Stimulated activated CD4-positive, alpha-beta T cell treated with anti-CD3 and anti-CD28 coated beads, Interleukin-12 subunit alpha, Interleukin-12 subunit beta, amount 100 ng/mL, for 48 hours (primary cell): ENCODE measurements around the gene NECTIN1.

Experiments
- DNase-seq, 3 donors: peaks; one replicate each; pipeline ENCODE4 v3.0.0-alpha.2; 2020; ENCODE audit warnings: low read depth in 2 of 3, low spot score in 1 of 3

Gene NECTIN1

DNA sequence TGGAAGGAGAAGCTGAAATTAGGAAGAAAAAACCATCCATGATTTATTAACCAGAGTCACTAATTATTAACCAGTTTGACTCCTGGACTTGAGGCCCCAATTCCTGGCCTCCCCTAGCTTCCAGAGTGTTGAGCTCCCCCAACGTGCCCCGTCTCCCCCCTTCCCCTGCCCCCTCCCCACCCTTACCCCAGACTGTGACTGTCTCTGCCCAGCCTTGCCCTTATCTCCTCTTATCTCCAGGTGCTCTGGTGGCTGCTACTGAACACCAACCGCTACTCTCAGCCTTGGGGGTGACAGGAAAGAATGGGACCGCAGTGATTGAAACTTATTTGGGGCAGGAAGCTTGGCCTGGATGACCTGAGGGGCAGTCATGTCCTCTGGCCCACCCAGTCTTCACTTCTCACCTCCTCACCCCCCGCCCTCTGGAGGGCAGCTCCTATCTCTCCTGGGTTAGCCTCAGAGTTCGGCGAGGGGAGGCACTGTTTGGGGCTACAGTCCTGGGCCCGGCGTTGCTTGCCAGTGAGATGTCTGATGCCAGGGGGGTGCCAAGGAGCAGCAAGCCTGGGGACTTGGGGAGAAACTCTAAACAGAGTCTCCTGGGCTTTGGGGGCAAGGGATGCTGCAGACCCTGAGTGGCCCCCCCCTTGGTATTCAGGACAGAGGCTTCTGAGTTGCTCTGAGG lies 15.5 kb downstream of the NECTIN1 start:
- DNase-seq: no peak

DNA sequence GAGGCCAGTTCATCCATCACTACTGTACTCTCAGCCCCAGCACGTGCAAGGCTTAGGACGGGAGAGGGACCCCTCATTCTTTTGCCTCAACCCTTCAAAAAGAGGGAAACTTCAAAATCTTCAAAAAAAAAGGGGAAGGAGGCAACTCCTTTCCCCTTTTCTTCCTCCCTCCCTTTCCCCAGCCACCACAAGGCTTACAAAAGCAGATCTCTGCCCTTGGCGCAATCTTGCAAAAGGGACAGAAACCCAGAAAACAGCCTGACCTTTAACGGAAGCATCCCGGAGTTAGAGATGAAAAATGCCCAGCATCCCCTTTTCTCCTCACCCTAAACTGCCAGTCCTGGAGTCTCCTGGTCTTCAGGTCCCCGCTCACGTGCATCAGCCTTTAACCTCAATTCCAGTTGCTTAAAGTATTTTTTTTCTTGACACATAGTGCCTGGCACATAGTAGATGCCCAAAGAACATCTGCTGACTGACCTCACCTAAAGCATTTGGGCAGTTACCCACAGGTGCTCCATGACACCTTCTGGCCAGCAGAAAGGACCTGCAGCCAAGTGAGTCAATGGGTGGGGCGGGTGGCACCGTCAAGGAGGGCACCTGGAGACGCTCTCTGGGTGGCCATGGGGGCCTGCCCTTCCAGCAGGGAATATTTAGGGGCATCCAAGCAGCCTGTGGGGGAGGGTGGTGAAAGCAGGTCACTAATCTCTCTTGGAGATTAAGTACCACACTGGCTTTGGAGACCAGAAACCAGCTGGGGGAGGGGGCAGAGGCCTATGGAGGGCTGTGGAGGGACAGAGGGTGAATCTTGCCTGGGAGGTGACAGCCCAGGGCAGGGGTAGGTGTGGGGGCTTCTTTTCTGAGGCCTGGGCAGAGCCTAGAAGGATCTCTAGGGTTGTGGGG lies 16.3 kb downstream of the NECTIN1 start:
- DNase-seq: no peak

GRCh38 chr11:119712006-119712405 lies 17.0 kb downstream of the NECTIN1 start:
- no peak for DNase-seq

- DNase-seq: no peak
Measured at GRCh38 chr11:119711476-119711875, 17.5 kb downstream of the NECTIN1 start.

DNA sequence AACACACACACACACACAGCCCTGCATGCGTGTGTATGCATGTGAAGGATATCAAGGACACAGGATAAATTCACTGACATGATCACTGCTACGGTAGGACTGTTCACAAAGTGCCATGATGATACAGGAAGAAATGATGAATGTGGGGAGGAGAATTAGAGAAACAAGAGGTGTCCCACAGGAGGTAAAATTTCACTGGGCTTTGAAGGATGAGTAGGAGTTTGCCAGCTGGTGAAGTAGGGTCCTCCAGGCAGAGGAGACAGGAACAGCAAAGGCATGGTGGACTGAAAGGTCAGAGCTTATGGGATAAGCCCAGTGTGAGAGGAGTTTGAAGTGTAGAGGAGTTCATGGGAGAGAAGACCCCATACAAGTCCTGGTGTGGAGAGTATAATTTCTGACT lies 18.6 kb downstream of the NECTIN1 start:
- DNase-seq: no peak

- no peak for DNase-seq
Measured at GRCh38 chr11:119709638-119710346, 19.2 kb downstream of the NECTIN1 start.

DNA sequence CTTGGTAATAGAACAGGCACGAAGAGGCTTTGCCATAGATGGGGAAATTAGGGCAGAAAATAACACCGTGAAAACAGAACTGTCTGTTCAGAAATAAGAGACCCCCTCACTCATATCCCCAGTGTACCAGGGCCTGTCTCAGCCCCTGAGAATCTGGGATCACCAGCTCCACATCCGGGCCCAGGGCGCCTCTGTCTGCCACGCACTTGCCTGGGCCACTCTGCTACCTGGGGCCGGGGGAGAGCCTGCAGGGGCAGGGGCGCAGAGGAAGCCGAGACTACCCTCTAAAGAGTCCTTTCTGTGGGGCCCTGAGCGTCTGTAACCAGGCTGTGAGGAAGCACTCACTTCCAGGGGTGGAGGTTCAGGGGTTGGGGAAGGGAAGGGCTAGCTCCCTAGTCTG lies 19.8 kb downstream of the NECTIN1 start:
- no peak for DNase-seq

- no peak for DNase-seq
Measured at GRCh38 chr11:119708384-119708783, 20.6 kb downstream of the NECTIN1 start.

- DNase-seq: no peak
Measured at GRCh38 chr11:119706887-119707286, 22.1 kb downstream of the NECTIN1 start.

DNA sequence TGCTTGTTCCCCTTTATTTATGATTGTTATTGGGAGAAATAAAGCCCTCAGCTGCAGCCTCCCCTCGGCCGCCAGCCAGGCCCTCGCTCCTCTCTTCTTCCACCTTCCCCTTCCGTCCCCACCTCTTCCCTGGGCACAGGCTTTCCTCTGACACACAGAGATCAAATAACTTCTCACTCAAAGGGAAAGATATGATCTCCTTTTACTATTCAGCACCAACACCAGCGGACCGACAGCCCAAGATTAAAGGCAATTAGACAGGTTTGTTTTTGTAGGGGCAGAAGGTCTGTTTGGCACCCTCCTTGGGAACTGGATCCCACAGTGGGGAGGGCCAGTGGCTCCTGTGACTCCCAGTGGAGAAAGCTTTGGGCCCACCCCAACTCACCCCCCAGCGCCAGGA lies 23.0 kb downstream of the NECTIN1 start:
- DNase-seq: no peak

DNA sequence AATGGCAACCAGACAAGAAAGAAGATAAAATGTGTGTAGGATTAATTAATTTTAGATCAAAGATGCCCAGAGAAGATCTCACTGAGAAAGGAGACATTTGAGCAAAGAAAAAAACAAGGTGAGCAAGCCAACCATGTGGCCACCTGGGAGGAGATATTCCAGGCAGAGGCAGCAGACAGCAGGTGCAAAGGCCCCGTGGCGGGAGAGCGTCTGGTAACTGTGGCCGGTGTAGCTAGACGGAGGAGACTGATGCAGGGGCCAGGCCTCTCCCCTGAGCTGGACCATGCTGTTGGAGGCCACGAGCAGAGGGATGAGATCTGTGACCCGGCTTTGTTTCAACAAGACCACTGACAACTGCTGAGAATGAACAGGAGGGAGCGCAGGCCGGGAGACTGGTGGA lies 23.6 kb downstream of the NECTIN1 start:
- DNase-seq: no peak

- DNase-seq: no peak
Measured at GRCh38 chr11:119704849-119705248, 24.2 kb downstream of the NECTIN1 start.

GRCh38 chr11:119701591-119702549 lies 27.1 kb downstream of the NECTIN1 start:
- no peak for DNase-seq

DNA sequence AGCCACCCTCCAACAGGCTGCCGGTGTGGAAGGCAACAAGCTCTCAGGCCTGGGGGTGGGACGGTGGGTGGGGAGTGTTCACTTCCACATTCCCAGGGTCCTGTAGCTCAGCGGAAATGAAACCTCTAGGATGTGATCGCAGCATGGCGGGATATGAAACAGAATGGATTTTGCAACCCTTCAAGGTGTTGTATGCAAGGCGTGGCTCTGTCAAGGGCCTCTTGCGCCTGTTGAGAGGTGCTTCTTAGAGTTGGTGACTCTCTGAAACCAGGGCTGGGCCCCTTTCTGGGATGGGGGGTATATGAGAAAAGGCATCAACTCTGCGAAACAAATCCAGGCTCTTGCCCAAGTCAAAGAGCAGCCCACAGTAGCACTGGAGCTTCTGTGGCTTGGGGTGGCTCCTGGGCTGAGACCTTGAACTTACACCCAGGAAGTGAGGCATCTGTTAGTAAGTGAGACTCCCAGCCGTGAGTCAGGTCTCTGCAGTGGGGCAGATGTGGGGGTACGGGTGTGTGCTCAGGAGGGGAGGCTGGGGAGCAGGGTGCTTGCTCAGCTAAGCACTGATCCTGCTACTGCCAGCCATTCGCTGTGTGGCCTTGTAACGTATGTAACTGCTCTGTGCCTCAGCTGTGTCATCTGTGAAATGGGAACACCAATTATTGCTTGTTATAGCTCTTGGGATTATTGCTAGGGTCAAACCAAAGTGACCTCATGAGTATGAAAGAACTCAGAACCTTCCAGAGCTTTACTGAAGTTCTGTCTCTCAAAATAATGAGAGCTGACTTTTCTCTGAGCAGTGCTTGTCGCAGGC lies 28.3 kb downstream of the NECTIN1 start:
- no peak for DNase-seq

GRCh38 chr11:119700030-119700429 lies 29.0 kb downstream of the NECTIN1 start:
- no peak for DNase-seq

DNA sequence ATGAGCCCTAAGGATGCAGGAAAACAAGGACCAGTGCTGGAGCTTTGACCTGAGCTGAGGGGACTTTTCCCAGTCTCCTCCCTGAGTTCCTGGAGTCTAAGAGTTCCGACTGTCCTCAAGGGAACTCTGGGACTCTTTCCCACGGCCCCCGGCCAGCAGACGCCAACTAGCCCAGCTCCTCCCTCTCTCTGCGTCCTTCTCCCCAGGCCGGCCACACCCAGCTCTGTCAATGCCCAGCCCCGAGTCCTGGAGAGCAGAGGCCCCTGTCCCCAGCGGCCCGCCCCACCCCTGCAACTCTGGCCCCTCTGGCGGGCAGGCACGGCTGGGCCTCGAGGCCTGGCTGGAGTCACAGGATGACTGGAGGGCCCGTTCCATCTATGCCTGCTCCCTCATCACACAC lies 29.8 kb downstream of the NECTIN1 start:
- DNase-seq: no peak

- DNase-seq: no peak
Measured at GRCh38 chr11:119697882-119698281, 31.1 kb downstream of the NECTIN1 start.

- DNase-seq: no peak
Measured at GRCh38 chr11:119697445-119697844, 31.6 kb downstream of the NECTIN1 start.

GRCh38 chr11:119696378-119697222 lies 32.4 kb downstream of the NECTIN1 start:
- no peak for DNase-seq
